DMS 273 (cell line): ENCODE data around the gene ENTREP3.
A peak's percentile ranks its signal among the peaks of the same experiment; 100 is the strongest.

Experiments
- DNase-seq: peaks from one replicate; lab custom pipeline; 2025; ENCODE audit not compliant: unreplicated experiment; lab: John Stamatoyannopoulos, UW

ENTREP3 gene

DNA sequence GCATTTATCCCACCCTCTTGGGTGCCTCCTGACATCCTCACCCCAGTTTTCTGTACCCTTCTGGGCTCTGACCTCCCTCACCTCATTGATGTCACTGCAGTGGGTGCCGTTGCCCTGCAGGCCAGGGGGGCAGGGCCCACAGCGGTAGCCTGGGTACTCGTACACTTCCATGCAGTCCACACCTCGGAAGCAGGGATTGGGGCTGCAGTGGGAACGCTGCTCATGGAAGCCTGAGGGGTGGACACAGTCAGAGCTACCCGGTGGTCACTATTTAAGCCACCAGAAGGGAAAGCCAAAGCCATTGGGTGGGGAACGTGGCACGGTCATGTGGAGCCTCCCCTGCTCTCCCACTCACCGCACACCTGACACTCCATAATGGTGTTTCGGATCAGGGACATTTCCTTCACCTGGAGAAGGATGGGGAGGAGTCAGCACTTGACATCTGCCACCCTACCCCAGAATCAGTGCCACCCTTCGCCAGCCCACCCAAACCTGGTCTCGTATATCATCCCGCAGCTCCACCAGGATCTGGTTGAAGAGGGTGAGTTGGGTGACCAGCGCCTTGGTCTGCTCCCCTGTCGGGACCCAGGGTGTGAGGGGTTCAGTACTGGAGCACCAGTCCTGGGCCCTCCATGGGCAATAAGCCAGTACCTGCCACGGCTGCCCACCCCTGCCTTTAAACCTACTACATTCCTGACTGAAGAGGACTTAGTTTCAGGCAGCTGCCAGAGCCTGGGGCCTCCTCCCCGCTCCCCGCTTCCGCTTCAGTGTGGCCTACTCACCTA is 52.4 kb downstream of the ENTREP3 start:
- no peak for DNase-seq

DNA sequence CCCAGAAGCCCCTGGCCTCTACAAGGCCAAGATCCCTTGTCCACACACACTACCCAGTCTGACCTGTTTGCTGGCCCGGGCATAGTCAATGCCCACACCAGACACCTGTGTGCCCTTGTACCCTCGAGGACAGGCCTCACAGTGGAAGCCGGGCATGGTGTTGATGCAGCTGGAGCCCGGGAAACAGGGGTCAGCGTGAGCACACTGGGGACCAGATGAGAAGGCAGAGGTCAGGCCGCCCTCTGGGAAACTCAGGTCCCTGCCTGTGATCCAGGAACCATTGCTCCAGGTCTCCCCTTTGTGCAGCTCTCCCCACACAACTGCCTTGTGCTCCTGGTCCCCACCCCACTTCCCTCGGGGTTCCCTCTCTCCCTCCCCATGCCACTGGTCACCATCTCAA is 53.1 kb downstream of the ENTREP3 start:
- DNase-seq = no peak

DNA sequence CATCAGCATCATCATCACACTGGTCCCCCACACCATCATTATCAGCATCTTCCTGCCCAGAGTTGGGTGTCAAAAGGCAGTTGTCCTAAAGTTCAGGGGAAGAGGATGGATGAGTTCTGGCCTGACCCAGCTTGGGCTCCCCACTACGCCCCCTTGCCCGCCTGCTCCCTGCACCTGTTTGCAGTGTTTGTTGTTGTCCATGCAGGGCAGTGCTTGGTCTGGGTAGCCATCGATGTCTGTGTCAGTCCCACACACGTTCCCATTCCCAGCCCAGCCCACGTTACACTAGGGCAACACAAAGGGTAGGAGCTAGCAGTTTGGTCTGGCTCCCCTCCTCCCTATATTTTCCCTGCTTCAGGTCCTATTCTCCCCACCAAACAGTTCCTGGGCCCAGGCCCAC is 54.4 kb downstream of the ENTREP3 start:
- DNase-seq = no peak

DNA sequence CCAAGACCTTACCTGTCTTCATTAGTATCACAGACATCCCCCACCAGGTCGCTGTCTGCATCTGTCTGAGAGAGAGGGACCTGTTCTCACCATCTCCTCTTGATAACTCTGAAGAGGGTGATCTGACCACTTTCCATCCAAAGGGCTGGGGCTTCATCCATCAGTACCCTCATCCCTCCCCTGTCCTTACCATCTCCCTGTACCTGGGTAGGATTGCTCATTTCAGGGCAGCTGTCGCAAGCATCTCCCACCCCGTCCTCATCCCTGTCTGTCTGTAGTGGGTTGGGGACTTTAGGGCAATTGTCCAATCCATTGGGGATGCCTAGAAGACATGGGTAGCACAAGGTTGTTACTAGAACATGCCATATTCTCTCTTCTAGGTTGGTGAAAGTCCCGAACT is 55.5 kb downstream of the ENTREP3 start:
- DNase-seq = no peak

DNA sequence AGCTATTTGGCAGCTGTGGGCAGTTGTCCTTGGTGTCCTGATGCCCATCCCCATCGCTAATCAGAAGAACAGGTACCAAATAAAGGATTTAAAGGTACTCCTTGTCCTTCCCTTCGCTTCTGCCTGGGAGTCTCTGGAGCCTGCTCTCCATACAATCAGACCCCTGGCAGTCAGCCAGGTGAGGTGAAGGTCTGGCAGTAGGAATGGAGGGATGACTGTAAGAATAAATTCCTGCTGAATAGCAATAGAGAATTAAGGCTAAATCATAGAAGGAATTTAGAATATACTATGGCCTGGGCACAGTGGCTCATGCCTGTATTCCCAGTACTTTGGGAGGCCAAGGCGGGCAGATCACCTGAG is 56.8 kb downstream of the ENTREP3 start:
- peak; percentile 45 for DNase-seq

DNA sequence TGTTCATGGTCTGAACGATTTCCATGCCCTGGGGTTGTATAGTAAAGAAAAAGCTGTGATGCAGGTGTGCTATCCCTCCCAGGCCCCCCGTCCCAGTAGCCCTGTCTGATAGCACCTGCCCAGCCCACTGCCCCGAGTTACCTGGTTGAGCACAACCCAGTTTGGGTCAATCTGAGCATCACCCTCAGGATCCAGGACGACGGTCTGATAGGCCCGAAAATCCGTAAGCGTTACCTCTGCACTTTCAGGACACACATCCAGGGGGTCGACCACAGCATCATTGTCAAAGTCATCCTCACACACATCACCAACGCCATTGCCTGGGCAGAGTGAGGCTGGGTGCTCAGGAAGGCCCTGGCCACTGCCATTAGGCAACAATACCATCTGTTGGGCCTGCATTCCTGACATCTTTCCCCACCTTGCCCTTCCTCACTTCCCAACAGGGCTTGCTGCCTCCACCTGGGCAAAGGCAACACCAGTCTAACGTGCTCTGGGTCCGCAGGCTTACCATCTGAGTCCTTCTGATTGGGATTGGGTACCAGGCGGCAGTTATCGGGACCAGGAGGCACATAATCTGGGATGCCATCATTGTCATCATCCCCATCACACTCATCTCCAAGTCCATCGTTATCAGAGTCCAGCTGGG is 57.3 kb downstream of the ENTREP3 start:
- DNase-seq = no peak
